Fibroblast of mammary gland (primary cell): ENCODE measurements around the gene KCNH3.
A peak's percentile ranks its signal among the peaks of the same experiment; 100 is the strongest.

ENCODE experiments used
- DNase-seq: peaks from one replicate; pipeline ENCODE4 v3.0.0-alpha.2; 2010; ENCODE audit warnings: low read depth
- H3K4me3 ChIP-seq: 2 replicates; pipeline ENCODE4 v1.5.1; 2011; ENCODE audit warnings: low read depth, mild to moderate bottlenecking, low read length, moderate library complexity; ENCODE audit not compliant: control insufficient read depth
- CTCF ChIP-seq: conservative IDR thresholded peaks from 2 replicates; pipeline ENCODE4 v1.5.1; 2011; ENCODE audit warnings: low read depth, low read length, inconsistent platforms; ENCODE audit not compliant: control insufficient read depth, insufficient read depth

KCNH3 gene

GRCh38 chr12:49549735-49550692 lies 11.2 kb downstream of the KCNH3 start:
- no peak for TF ChIP-seq CTCF
- DNase-seq: no peak
- no peak overlapping the region for H3K4me3 ChIP-seq

GRCh38 chr12:49550693-49551252 lies 11.9 kb downstream of the KCNH3 start:
- DNase-seq: no peak
- TF ChIP-seq CTCF: no peak
- no peak overlapping the region for H3K4me3 ChIP-seq

GRCh38 chr12:49552014-49552413 lies 13.2 kb downstream of the KCNH3 start:
- H3K4me3 ChIP-seq: no peak overlapping the region
- TF ChIP-seq CTCF: no peak
- no peak for DNase-seq

GRCh38 chr12:49552425-49552824 lies 13.6 kb downstream of the KCNH3 start:
- H3K4me3 ChIP-seq: no peak overlapping the region
- no peak for DNase-seq
- TF ChIP-seq CTCF: no peak

GRCh38 chr12:49552899-49553298 lies 14.1 kb downstream of the KCNH3 start:
- no peak for DNase-seq
- TF ChIP-seq CTCF: no peak
- no peak overlapping the region for H3K4me3 ChIP-seq

GRCh38 chr12:49553512-49554088 lies 14.8 kb downstream of the KCNH3 start:
- DNase-seq: peak; percentile 16
- peak; percentile 35 for TF ChIP-seq CTCF

More at GRCh38 chr12:49553512-49554088, 14.8 kb downstream of the KCNH3 start:
- H3K4me3 ChIP-seq: no peak overlapping the region
